Endothelial cell of umbilical vein (primary cell): ENCODE results near the gene CLCNKA. TPM values are rescaled to one million over a fixed set of nuclear protein-coding genes. Genes with fewer than 3 reads are reported as not detected.

Experiments
- BruUV-seq: library from RNA; stranded (reverse); fragments of 400-500 nt; replicated peaks from 2 replicates; lab custom pipeline; 2021; lab: Mats Ljungman, UMichigan
- CTCF ChIA-PET: fragments of 300-600, 350-600 bp; sonication (Branson Sonifier 250); formaldehyde crosslinking; loops from one replicate; lab custom pipeline; 2021; ENCODE audit warnings: antibody characterized with exemption, inconsistent platforms; lab: Charles Lee
- POLR2A ChIA-PET: fragments of 300-600, 350-600 bp; sonication (Branson Sonifier 250); formaldehyde crosslinking; loops from one replicate; lab custom pipeline; 2021; ENCODE audit warnings: antibody characterized with exemption, inconsistent platforms; lab: Charles Lee
- DNase-seq: peaks from one replicate; pipeline ENCODE4 v3.0.0-alpha.2; 2011; ENCODE audit warnings: low read depth, low spot score
- FAIRE-seq: peaks from 2 replicates; lab custom pipeline; 2011; peaks lifted over from hg19 to GRCh38; lab: Jason Lieb, UNC
- H2AFZ ChIP-seq: 2 replicates; pipeline ENCODE4 v1.6.0; 2012; ENCODE audit warnings: low read depth, low read length, control low read depth, inconsistent platforms
- H3K27ac ChIP-seq: 2 replicates; pipeline ENCODE4 v1.5.1; 2011; ENCODE audit warnings: low read depth, mild to moderate bottlenecking, control low read depth, low read length, moderate library complexity; ENCODE audit not compliant: insufficient read depth
- H3K27me3 ChIP-seq, 2 experiments: 2 replicates each; pipeline versions ENCODE4 v1.6.0 to v1.6.1; 2011; ENCODE audit warnings: low read length in 2 of 2, mixed read lengths in 1 of 2; ENCODE audit not compliant: control insufficient read depth in 2 of 2, insufficient read depth in 2 of 2
- H3K36me3 ChIP-seq, 2 experiments: 2 replicates in 1 of 2; 3 replicates in 1 of 2; pipeline ENCODE4 v1.5.1; 2011; ENCODE audit warnings: low read length in 2 of 2, mild to moderate bottlenecking in 1 of 2, moderate library complexity in 1 of 2; ENCODE audit not compliant: control insufficient read depth in 2 of 2, insufficient read depth in 2 of 2; ENCODE audit errors: extremely low read depth in 1 of 2
- H3K4me1 ChIP-seq: 3 replicates; pipeline ENCODE4 v1.5.1; 2011; ENCODE audit warnings: mild to moderate bottlenecking, low read length; ENCODE audit not compliant: control insufficient read depth, insufficient read depth; ENCODE audit errors: extremely low read depth
- H3K4me2 ChIP-seq: 2 replicates; pipeline ENCODE4 v1.6.1; 2011; ENCODE audit warnings: low read length, control low read depth, mixed read lengths; ENCODE audit not compliant: insufficient read depth
- H3K4me3 ChIP-seq, 3 experiments: fragments of 200-600 bp in 1 of 3; sonication (generic), shearing (Covaris generic) in 1 of 3; replicated peaks in 1 of 3; 2 replicates each; pipeline ENCODE4 v1.5.1; 2011 to 2016; ENCODE audit warnings: control low read depth in 3 of 3, low read length in 3 of 3, mild to moderate bottlenecking in 2 of 3, inconsistent platforms in 1 of 3, low read depth in 1 of 3, moderate library complexity in 1 of 3; ENCODE audit not compliant: insufficient read depth in 1 of 3
- H3K79me2 ChIP-seq: 2 replicates; pipeline ENCODE4 v1.6.0; 2012; ENCODE audit warnings: low read length, inconsistent platforms; ENCODE audit not compliant: control insufficient read depth, insufficient read depth
- H3K9ac ChIP-seq: replicated peaks from 2 replicates; pipeline ENCODE3; 2011; ENCODE audit warnings: low read length, control low read depth; ENCODE audit not compliant: insufficient read depth; ENCODE audit errors: extremely low read depth
- H3K9me1 ChIP-seq: replicated peaks from 3 replicates; pipeline ENCODE4 v1.6.0; 2011; ENCODE audit warnings: mild to moderate bottlenecking, low read length; ENCODE audit not compliant: control insufficient read depth, insufficient read depth; ENCODE audit errors: extremely low read depth
- H3K9me3 ChIP-seq: replicated peaks from 2 replicates; pipeline ENCODE4 v1.5.1; 2012; ENCODE audit warnings: low read length, inconsistent platforms; ENCODE audit not compliant: control insufficient read depth, insufficient read depth
- H4K20me1 ChIP-seq: replicated peaks from 2 replicates; pipeline ENCODE3; 2011; ENCODE audit warnings: mild to moderate bottlenecking, low read length; ENCODE audit not compliant: control insufficient read depth, insufficient read depth; ENCODE audit errors: extremely low read depth
- EZH2 ChIP-seq: IDR thresholded peaks from 2 replicates; pipeline ENCODE4 v1.6.1; 2012; ENCODE audit warnings: borderline replicate concordance, low read depth, mild to moderate bottlenecking, moderate library complexity, low read length, inconsistent platforms; ENCODE audit not compliant: severe bottlenecking
- FOS ChIP-seq: IDR thresholded peaks from 2 replicates; pipeline ENCODE4 v1.6.1; 2011; ENCODE audit warnings: mild to moderate bottlenecking, low read length, moderate library complexity, borderline replicate concordance; ENCODE audit not compliant: insufficient read depth
- GATA2 ChIP-seq: IDR thresholded peaks from 2 replicates; pipeline ENCODE4 v1.7.0; 2011; ENCODE audit warnings: low read depth, mild to moderate bottlenecking, moderate library complexity, mixed read lengths, low read length; ENCODE audit not compliant: insufficient read length, insufficient read depth
- JUN ChIP-seq: IDR thresholded peaks from 2 replicates; pipeline ENCODE4 v1.6.1; 2011; ENCODE audit warnings: borderline replicate concordance, low read depth; ENCODE audit not compliant: insufficient read length, insufficient read depth
- MAX ChIP-seq: IDR thresholded peaks from 2 replicates; pipeline ENCODE4 v1.6.1; 2011; ENCODE audit not compliant: insufficient read depth, insufficient read length
- MYC ChIP-seq: IDR thresholded peaks from one replicate; pipeline ENCODE4 v1.6.1; 2011; ENCODE audit warnings: mild to moderate bottlenecking, low read depth, low read length
- POLR2A ChIP-seq: IDR thresholded peaks from 2 replicates; pipeline ENCODE4 v1.6.1; 2012; ENCODE audit warnings: low read depth, mild to moderate bottlenecking, control low read depth, low read length
- POLR2AphosphoS5 ChIP-seq: IDR thresholded peaks from 2 replicates; pipeline ENCODE4 v1.6.1; 2012; ENCODE audit warnings: low read depth, mild to moderate bottlenecking, control low read depth, low read length, moderate library complexity; ENCODE audit not compliant: insufficient read depth
- dilution Hi-C: fragments of 300-500 bp; cut with MboI; formaldehyde crosslinking; loops from one replicate; pipeline ENCODE4 v1.15.0; 2019; ENCODE audit warnings: low sequenced_read_pairs; ENCODE audit not compliant: extremely low pct_ligation_motif_present
- intact Hi-C: fragments of 100-400 bp; cut with micrococcal nuclease; formaldehyde crosslinking; loops from one replicate; pipeline ENCODE4 v1.10.0; 2022
- polyA plus RNA-seq, 4 experiments: library from polyadenylated mRNA; depleted of rRNA in 3 of 4; stranded (reverse) in 3 of 4; unstranded in 1 of 4; fragments of >200 nt; gene quantifications; 2 replicates each; pipeline versions ENCODE4 v1.2.1 to v1.2.3, GENCODE V29; 2011 to 2012; ENCODE audit warnings: missing spikeins in 1 of 4
- total RNA-seq: library from RNA; stranded (reverse); gene quantifications from 2 replicates; pipeline ENCODE4 v1.2.3, GENCODE V29; 2021
- TF ChIP-seq, protein P1 (sequence below), 2 donors: IDR thresholded peaks; 1 replicate in 1 of 2; 2 replicates in 1 of 2; pipeline ENCODE4 v1.5.1; 2011; ENCODE audit warnings: low read length in 2 of 2, mild to moderate bottlenecking in 2 of 2, moderate library complexity in 2 of 2, control low read depth in 1 of 2, inconsistent platforms in 1 of 2, low read depth in 1 of 2; ENCODE audit not compliant: insufficient read depth in 1 of 2; ENCODE audit errors: extremely low read depth in 1 of 2

The CLCNKA gene
- total and polyA plus RNA-seq, 2 donors (not counting 3 experiments of a cell fraction or from before 2014, with no cell fraction given), result not detected

GRCh38 chr1:15997637-15998280 is 24.1 kb upstream of the CLCNKA start:
- no peak overlapping the region for H3K4me3 ChIP-seq
- no peaks in the 10 kb centered on the region for H3K36me3 ChIP-seq
- H3K79me2 ChIP-seq, result no peaks in the 10 kb centered on the region
- H3K9me1 ChIP-seq, result no peaks in the 10 kb centered on the region
- peaks cover 0 to 2% of the 10 kb centered on the region in 2 experiments for H3K27me3 ChIP-seq
- intact Hi-C loops, result no loop called here
- no peaks in the 10 kb centered on the region for H4K20me1 ChIP-seq
- H2AFZ ChIP-seq, result no peak overlapping the region
- TF ChIP-seq EZH2, result no peak
- TF ChIP-seq, protein P1, sequence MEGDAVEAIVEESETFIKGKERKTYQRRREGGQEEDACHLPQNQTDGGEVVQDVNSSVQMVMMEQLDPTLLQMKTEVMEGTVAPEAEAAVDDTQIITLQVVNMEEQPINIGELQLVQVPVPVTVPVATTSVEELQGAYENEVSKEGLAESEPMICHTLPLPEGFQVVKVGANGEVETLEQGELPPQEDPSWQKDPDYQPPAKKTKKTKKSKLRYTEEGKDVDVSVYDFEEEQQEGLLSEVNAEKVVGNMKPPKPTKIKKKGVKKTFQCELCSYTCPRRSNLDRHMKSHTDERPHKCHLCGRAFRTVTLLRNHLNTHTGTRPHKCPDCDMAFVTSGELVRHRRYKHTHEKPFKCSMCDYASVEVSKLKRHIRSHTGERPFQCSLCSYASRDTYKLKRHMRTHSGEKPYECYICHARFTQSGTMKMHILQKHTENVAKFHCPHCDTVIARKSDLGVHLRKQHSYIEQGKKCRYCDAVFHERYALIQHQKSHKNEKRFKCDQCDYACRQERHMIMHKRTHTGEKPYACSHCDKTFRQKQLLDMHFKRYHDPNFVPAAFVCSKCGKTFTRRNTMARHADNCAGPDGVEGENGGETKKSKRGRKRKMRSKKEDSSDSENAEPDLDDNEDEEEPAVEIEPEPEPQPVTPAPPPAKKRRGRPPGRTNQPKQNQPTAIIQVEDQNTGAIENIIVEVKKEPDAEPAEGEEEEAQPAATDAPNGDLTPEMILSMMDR (IDR thresholded peaks at IDR 0.05; ENCODE audit: extremely low read depth in 1 of 2, insufficient read depth in 1 of 2, low read depth in 1 of 2, low read length in 2 of 2), result no peak
- no peak for TF ChIP-seq POLR2A
- no peak for TF ChIP-seq JUN
- TF ChIP-seq MYC, result no peak
- TF ChIP-seq MAX, result no peak
- TF ChIP-seq POLR2AphosphoS5, result no peak
- TF ChIP-seq FOS, result no peak
- no peak for TF ChIP-seq GATA2
- no peaks in the 10 kb centered on the region for H3K4me1 ChIP-seq
- FAIRE-seq (no peak), DNase-seq (no peak)
- no peak overlapping the region for H3K9ac ChIP-seq
- no peaks in the 10 kb centered on the region for H3K9me3 ChIP-seq
- H3K27ac ChIP-seq, result no peak overlapping the region
- H3K4me2 ChIP-seq, result no peak overlapping the region
- BruUV-seq, result no TSS peak
- POLR2A ChIA-PET, result no interaction called here
- CTCF ChIA-PET, result interaction anchor here (0.9 to 2.6 kb wide), 6 partner anchors 10 to 206 kb away, joined by 3 to 18 read pairs (median 6); partner anchors contain the start of gene ZBTB17
- dilution Hi-C loops, result no loop called here
